HS-27A (cell line): Measurements from ENCODE around the gene LRCH1.

Experiments used
- DNase-seq: peaks from one replicate; pipeline ENCODE4 v3.0.0-alpha.2; 2012; ENCODE audit warnings: low read depth, missing footprints

LRCH1 gene

DNA sequence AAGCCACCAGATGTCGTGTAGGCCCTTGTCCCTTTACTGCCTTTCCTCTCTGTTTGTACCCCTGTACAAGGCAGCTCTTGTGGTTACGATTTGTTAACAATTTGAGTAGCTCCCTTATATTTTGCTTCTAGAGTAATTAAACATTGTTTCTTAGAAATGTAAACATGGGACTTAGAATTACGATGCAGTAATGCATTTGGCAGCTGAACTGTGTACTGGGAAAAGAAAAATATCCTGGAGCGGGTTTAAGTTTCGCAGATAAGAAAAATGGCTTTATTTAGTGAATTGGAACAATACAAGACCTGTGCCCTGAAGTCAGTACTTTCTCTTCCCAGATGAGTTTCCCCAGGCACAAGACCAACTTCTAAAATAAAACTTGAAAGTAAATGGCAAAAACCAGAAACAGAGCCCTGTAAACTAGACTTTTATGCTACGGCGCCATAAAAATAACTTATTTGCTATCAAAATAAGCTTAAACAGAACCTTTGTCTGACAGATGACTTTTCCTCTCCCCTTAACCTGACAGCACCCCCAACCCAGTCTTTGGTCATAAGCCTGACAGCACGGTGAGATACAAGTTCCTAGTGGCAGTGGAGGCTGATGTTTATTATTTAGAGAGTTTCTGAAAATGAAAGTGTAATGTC lies 63.0 kb downstream of the LRCH1 start:
- DNase-seq: no peak

DNA sequence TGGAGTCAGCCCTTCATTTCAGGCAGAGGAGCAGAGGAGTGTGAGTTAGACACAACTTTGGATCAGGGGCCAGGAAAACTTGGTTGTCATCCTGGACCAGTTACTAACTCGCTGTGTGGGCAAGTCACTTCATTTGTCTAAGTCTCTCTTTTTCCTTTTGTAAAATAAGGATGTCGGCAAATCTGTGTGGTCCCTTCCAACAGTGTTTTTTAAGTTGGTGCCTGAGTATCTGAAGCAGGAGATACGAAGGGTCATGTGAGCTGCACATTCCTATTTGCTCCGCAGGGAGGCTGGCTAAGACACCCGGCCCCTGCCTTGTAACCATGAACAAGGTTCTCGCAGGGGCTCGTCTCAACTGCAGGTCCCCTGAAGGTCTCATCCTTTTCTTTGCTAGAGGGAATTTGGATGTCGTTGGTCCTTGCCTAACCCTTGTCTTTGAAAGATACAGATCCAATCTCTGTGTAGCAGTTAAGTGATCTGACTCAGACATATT lies 64.3 kb downstream of the LRCH1 start:
- no peak for DNase-seq

DNA sequence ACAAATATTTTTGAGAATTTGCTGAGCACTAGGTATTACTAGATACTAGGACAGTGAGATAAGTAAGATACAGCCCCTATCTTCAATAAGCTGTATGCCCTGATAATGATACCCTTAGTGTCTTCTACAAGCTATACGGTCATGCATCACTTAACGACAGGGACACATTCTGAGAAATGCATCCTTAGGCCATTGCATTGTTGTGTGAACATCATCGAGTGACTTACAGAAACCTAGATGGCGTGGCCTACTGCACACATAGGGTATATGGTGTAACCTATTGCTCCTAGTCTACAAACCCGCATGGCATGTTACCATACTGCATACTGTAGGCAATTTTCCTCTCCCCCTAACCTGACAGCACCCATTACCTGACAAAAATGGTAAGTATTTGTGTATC lies 64.9 kb downstream of the LRCH1 start:
- DNase-seq: no peak

DNA sequence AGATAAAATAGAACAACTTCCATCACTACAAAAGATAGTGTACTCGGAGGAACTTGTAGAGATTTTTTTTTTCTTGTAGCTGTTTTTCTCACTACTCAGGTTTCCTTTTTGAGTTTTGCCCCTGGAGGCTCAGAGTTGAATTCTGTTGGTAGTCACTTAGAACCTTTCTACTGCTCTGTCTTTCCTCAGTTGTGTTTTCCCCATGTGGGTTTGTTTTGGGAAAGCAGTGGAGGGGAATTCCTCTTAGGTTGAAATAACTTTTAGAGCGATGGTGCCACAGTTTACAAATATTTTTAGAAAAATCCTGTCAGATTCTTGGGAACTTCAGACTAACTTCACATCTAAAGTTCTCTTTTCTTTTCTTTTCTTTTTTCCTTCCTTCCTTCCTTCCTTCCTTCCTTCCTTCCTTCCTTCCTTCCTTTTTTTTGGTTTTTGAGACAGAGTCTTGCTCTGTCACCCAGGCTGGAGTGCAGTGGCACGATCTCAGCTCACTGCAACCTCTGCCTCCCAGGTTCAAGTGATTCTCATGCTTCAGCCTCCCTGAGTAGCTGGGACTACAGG lies 65.8 kb downstream of the LRCH1 start:
- DNase-seq: no peak

DNA sequence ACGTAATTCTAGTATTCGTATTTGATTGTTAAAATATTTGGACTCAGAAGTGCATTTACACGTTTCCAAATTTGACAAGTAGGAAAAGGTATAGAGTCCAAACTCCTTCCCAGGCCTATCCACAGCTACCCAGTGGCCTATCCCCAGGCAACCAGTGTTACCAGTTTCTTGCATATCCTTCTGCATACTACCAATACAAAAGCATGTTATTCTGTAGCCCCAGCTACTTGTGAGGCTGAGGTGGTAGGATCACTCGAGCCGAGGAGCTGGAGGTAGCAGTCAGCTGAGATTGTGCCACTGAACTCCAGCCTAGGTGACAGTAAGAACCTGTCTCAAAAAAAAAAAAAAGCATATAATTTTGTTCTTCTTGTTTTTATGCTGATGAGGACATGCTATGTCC lies 67.1 kb downstream of the LRCH1 start:
- DNase-seq: no peak

DNA sequence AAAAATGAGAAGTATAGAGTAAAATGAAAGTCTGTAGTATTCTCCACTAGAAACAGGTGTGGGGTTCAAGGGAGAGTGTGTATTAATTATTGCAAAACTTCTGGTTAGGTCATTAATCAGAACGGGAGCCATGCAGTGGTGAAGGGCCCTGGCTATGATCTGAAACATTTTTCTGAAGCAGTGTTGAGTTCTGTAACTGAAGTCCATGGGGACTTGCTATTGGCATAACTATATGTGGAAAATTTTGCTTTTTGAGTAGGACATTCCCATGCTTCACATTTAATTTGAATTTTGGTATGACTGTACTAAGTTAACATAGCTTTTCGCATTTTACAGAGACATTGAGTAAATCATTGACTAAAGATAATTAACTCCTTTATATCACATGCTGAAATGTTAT lies 67.5 kb downstream of the LRCH1 start:
- no peak for DNase-seq

DNA sequence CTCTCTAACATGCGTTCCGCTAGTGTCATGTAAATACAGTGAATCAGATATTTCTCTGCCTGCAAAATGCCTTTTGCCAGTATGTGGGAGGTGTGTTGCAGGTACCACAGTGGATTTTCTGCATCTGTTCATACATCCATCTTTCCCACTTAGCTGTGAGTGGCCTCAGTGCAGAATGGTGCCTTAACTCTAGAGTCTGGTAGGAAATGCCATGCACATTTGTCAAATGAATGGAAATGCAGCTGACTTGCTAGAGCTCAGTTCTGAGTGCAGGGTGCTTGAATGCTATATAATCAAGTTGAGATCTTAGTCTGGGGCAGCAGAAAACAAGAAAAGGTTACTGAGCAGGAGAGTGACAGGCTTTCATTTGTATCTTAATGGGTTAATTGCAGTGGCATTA lies 68.2 kb downstream of the LRCH1 start:
- DNase-seq: no peak

DNA sequence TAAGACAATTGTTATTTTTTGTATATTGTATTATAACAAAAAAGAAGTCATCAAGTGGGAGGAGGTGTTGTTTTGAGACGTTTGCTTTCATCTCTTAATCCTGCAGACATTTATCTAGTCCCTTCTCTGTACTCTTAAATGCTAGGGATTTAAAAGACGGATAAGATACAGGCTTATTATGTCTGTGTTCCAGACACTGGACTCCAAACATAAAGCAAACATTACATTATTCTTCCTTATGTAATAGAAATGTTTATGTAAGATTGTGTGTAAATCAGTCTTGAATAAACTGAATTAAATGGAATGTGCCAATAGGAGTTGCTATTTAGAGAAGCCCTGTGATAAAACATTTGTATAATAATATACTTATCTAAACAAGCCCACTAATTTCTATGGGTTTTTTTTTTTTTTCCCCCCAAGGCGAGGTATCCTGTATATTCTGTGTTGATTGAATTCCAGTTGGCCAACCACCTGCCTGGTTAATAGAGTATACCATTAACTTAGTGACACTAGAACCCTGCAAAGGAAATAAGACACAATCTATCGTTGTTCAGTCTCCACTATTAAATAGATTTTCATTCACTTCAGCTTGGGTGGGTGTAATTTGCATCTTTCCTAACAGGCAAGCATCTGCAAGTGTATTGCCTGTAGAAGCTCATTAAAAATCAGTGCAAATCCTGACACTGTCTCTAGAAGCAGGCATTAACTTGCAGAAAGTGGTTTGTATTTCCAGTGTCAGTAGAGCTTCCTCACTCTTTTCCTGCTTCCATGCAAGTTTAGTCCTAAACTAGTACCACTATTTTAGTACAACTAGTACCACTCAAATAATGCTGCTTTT lies 69.0 kb downstream of the LRCH1 start:
- no peak for DNase-seq

DNA sequence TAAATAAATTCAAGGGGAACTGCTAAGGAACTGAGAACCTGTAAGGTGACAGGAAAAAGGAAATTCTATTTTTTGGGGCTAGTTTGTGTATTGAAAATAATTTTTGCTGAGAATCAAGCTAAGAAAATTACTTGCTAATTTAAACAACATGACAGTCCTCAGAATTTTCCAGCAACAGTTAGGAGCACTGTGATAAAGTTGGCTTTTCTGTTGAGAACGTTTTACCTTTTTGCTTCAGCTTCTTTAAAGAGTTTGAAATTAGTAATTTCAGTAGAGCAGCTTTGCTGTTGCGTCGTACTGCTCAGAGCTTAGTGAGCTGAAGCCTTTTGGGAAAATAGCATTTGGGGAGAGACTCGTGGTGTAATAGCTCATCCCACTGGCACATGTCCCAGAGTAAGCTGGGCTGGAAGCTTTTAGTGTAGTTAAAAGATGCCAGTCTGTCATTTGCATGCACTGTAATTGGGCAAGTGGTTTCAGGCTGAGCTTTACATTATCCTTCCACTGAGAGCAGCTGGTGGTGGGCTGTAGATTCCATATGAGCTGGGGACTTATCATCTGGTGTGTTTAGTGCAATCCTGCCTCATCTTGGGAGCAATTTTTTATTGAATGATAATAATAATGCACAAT lies 69.8 kb downstream of the LRCH1 start:
- no peak for DNase-seq

DNA sequence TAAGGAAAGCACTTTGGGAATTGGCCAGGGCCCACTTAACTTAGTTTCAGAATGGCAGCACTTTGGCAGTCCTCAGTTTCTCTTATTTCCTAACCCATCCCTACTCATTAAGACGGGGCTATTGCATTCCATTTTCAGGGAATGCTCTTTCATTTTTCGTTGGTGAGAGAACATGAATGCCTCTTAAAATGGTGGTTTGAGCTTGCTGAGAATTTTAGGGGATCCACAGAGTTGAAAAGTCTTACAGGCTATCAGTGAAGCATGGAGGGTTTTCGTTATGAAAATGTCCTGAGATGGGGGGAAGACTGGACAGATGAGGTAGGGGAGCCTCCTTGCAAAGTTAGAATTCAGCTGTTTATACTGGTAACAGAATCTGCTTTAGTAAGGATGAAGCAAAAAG lies 71.4 kb downstream of the LRCH1 start:
- DNase-seq: no peak

DNA sequence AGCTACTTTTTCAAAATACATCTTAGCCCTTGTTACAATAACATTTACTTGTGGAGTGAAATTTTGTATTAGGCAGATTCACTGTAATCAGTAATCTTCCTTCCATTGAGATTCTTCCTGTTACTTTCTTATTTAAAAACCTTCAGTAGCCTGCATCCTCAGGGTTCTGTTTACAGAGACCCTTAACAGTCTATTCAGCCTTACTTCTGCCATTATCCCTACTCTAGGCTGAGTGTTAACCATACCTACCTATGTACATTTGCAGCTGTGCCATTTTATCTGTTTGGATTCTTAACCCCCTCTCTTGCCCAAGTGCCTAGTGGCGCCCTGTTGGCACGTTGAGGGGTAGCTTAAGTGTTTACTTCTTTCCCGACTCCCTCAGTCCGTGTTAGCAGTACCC lies 71.9 kb downstream of the LRCH1 start:
- no peak for DNase-seq

DNA sequence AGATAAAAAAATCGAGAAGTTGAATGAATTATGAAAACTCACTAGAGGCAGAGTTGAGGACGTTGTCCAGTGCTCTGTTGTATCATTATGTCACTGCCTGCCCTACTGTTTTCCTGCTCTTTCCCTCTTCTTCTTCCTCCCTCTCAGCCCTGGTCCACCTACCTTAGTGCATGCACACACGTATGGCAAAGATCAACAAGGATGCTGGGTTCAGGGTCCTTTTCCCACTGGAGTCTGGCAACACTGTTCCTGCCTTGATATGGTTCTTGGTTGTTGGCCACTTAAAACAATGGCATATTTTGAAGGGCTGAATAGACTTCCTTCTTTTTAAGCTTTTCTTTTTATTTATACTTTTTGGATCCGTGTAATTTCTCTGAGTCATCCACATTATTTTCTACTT lies 74.5 kb downstream of the LRCH1 start:
- no peak for DNase-seq

DNA sequence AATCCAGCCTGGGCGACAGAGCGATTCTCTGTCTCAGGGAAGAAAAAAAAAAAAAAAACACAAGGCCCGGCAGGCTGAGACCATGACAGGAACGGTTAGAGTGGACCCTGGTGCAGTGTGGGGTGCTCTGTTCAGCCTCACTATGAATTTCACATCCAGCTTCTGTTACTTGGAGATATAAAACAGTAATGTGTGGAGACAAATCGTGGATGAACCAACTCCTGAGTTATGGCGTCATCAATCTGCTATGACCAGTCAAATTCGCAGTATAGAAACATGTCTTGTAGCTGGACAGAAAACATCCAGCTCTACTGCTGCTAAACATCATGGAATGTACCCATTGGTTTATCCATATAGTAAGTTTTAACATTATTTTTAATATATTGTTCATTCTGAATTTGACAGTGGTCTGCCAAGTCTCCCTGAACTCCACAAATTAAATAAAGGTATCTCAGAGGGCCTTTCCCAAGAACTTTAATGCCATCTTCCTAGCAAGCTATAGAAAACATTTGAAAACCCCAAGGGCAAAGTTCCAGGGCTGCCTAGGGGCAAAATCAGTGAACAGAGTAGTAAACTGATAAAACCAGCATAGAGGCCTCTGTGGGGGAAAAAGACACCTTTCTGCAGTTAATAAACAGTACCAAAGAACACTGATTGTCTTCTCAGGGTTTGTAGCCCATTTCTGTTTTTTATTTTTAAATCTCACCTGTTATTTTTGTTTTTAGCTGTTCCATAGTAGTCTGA lies 75.8 kb downstream of the LRCH1 start:
- no peak for DNase-seq

DNA sequence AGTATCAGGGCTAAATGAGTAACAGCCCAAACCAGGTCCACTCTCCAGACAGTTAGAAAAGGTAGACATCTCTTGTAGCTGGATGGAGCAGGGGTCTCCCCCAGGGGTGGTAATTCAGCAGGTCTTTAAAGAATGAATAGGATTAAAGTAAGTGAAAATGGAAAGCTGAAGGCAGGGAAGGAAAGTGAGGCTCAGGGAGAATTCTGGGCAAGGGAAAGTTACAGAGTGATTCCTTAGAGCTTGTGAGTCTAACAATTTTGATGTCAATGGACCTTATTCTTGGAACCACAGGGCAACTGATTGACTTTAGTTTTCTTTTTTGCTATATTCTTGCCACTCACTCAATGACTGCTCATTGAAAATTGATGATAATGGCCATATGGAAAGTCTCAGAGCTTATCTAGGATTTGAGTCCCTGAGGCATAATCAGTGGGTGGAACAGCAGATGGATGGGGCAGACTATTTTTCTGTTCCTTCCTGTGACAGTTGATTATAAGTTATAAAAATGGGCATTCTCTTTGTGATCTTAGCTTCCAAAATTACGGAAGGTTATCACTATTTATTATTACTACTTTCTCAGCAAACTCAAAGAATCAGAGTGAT lies 76.9 kb downstream of the LRCH1 start:
- no peak for DNase-seq

DNA sequence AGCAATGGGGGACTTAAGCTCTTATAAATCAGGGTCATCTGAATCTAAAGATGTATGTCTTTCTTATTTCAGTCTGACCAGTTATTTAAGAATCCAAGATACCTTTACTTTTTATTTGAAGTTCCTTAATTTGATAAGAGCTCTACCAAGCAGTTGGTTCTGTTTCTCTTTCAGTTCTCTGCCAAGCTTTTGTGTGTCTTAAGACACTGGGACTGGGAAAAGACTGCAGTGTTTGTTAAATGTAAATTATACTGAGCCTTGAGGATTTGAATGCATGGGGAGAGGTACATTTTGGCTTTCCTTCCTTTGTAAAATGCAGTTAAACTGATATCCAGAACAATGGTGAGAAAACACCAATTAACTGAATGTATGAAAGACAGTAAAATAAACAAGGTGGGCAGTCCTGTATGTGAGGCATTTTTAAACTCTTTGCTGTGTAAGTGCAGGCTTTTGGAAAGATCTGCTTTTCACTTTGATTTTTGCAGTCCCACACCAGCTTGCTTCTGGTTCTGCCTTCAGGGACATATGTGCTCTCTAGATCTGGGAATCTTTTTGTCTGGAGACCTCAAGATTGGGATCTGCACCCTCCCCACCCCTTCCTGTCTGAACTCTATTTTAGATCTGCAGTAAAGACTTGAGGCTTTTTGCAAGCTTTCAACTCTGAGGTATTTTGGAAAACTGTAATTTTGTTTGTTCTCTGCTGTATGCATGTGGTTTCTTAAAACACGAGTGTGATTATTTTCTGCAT lies 77.6 kb downstream of the LRCH1 start:
- DNase-seq: no peak

DNA sequence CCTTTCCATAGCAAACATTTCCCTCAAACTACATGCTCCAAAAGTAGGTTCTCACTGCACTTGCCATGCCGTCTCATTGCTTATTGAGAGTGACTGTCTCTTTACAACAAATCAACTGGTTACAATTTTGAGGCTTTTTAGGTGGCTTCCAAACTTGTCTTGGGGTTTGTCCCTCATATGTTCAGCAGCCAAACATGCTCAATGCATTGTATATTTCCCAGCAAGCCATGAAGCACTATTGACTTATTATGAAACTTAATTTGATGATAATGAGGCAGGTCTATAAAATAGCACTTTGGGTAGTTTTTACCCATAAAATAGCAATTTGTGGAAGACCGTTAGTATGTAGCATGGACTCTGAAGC lies 78.2 kb downstream of the LRCH1 start:
- no peak for DNase-seq

DNA sequence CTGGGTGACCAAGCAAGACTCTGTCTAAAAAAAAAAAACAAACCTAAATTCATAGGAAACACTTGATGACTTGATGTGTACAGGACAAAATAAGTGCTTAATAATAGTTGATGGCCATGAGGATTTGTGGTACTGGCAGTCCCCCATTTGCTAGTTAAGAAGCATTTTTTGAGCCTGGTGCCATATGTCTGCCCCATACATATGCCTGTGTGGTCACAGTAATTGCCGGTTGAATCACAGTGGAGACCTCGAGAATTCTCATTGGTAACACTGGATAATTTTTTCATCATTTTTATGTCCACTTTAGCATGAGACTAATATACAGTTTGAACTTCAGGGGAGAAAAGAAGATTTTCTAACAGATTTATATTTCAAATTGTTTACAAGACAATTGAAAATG lies 79.2 kb downstream of the LRCH1 start:
- no peak for DNase-seq

DNA sequence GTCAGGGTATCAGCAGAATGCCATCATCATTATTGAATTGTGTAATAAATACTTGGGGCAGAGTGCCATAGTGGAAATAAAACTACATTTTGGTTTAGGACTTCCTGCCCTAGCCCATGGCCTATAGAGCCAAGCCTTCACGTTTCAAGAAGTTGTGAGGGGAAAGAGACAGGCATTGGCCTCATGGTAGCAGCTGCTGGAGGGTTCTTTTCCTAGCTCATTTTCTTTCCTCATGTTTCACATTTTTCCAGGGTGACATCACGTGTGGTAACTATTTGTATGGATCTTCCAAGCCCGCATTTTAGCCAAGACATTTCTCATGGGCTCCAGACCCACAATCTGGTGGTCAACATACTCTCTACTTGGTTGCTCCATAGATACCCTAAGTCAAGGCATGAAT lies 80.4 kb downstream of the LRCH1 start:
- peak; percentile 57 for DNase-seq

DNA sequence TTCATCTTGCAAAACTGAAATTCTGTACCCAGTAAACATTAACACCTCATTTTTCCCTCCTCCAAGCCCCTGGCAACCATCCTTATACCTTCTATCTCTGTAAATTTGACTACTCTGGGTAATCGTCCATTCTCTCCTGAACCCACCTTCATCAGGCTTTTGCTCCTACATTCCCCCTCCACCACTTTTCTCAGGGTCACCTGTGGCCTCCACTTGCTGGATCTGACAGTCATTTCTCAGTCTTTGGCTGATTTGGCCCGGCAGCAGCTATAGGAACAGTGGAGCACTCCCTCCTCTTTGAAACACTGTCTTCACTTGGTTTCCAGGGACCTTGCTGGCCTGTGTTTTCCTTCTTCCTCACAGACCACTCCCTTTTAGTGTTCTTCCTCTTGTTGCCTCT lies 83.5 kb downstream of the LRCH1 start:
- no peak for DNase-seq

DNA sequence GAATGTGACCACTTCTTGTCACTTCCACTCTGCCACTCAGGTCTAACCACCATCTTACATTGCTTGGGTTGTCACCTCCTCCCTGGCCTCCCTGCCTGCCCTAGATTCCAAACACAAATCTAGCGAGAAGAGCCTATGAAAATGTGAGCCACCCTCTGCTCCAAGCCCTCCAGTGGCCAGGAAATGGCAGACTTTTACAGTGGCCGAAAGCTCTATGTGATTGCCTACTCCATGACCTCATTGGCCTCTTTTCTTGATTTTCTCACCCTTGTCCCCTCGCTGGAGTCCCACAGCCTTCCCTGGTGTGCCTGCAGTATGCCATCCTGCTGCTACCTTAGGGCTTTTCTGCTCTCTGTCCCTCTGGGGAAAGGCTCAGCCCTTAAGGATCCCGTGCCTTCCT lies 84.2 kb downstream of the LRCH1 start:
- DNase-seq: no peak

DNA sequence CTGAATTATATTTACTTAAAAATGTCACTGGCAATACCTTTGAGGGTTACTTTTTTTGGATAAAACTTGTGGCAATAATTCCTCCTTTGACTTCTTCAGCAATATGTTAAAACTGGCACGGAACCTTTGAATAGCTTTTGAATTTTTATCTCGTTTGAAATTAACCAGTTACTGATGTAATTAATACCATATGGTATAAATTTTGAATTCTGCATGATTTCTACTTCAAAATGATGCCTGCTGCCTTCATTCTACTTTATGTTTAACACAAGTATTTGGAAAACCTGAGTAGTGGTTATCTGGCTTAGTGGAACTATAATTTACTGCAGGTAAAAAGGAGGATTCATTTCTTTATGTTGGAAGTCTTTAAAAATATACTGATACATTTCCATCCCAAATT lies 85.3 kb downstream of the LRCH1 start:
- DNase-seq: no peak
